Omental fat pad (tissue), 4 donors: ENCODE measurements around the gene CKS1B. TPM values are rescaled to one million over a fixed set of nuclear protein-coding genes. Genes with fewer than 3 reads are reported as not detected.
A peak's percentile ranks its signal among the peaks of the same experiment; 100 is the strongest.

ENCODE experiments used
- ATAC-seq: fragments of 150-250 bp; one replicate; pipeline ENCODE4 v1.9.1; 2016; ENCODE audit warnings: mild to moderate bottlenecking, moderate library complexity; ENCODE audit not compliant: low FRiP score
- DNase-seq: peaks from one replicate; pipeline ENCODE4 v3.0.0-alpha.2; 2019; ENCODE audit warnings: low spot score
- CTCF ChIP-seq, 3 donors: fragments of 450-650 bp; IDR thresholded peaks; one replicate each; pipeline ENCODE4 v1.5.1; 2016 to 2017; ENCODE audit warnings: antibody characterized with exemption in 3 of 3, mild to moderate bottlenecking in 3 of 3, moderate library complexity in 2 of 3
- total RNA-seq, 4 donors: library from RNA; depleted of rRNA; stranded (reverse); fragments of >200 nt; gene quantifications; one replicate each; pipeline ENCODE4 v1.1.0, GENCODE V29; 2016

The CKS1B gene
- total RNA-seq, 4 donors from 2014 or later: 34.0 to 72.8 (median 43.2) TPM

- TF ChIP-seq CTCF (IDR thresholded peaks at IDR 0.05): no peak
- ATAC-seq: no peak
- DNase-seq: no peak
These were observed 26.9 kb downstream of the CKS1B start for GRCh38 chr1:155001425-155001674.

DNA sequence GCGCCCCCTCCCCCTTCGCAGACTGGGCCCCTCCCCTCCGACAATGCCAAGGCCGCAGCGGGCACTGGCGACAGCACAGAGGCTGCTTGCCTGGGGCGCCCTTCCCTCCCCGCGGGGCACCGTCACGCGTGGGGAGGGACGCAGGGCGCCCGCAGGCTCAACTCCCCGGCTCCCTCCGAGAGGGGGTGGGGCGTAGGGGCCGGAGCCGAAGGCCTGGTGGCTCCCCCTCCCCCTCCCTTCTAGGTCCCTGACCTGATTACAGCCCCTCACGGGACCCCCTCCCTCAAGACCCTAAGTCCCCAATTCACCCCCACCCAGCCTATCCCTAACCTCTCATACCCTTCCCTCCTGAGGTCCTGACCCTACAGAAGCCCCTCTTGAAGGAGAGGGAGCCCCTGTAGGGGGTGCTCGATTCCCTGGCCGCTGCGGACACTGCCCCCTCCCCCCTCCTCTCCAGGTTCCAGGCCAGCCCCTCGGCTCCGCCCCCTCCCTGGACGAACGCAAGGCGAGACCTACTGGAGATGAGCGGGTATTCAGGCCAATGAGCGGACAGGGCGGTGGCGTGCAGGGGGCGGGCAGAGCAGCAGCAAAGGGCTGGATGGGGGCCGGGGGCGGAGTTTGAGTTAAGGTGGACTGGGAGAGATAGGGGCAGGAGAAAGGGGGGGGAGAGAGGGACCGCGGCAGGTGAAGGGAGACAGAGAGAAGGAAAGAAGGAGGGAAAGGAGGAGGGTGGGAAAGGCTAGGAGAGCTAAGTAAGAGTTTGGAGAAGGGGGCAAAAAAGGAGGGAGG is 27.4 kb downstream of the CKS1B start:
- ATAC-seq (peak; percentile 79), DNase-seq (peak; percentile 97)
- TF ChIP-seq CTCF (IDR thresholded peaks at IDR 0.05): no peak

- ATAC-seq: peak; percentile 1
- no peak for TF ChIP-seq CTCF (IDR thresholded peaks at IDR 0.05)
- no peak for DNase-seq
These were observed 28.2 kb downstream of the CKS1B start, which contains the start of gene ZBTB7B for GRCh38 chr1:155002464-155003226. TSS of gene ZBTB7B (plus strand) at chr1:155002802. CDS start at chr1:155014661, 11,859 bp downstream.

DNA sequence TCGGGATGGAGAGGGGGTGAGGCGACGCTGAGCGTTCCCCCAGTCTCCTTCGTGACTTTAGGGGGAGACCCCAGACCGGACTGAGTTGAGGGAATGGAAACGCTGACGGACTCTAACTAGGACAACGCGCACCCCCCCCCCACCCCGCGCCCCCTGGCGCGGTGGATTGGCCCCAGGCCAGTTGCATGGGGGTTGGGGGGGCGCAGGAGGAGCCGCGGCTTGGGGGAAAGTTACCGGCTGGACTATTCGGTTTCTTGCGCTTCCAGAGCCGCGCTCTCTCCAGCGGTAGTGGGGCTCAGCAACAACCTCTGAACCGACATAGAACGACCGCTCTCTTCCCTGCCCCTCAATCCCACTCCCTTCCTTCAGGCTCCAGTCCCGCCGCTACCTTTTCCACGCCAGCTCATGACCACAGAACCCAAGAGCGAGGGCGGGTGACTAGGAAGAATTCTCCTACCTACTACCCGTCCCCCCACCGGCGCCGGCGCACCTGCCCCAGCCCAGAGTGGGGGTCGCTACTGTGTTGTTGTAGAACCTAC is 28.8 kb downstream of the CKS1B start:
- ATAC-seq (no peak), DNase-seq (no peak)
- no peak for TF ChIP-seq CTCF (IDR thresholded peaks at IDR 0.05)

- peak; percentile 3 for ATAC-seq
- no peak for DNase-seq
- no peak for TF ChIP-seq CTCF (IDR thresholded peaks at IDR 0.05)
These were observed 29.4 kb downstream of the CKS1B start for GRCh38 chr1:155003766-155004351.

GRCh38 chr1:155004352-155005075 is 30.0 kb downstream of the CKS1B start:
- TF ChIP-seq CTCF (IDR thresholded peaks at IDR 0.05): no peak
- no peak for DNase-seq
- ATAC-seq: no peak
